ENCODE measurements around the gene OSTF1.

DNA sequence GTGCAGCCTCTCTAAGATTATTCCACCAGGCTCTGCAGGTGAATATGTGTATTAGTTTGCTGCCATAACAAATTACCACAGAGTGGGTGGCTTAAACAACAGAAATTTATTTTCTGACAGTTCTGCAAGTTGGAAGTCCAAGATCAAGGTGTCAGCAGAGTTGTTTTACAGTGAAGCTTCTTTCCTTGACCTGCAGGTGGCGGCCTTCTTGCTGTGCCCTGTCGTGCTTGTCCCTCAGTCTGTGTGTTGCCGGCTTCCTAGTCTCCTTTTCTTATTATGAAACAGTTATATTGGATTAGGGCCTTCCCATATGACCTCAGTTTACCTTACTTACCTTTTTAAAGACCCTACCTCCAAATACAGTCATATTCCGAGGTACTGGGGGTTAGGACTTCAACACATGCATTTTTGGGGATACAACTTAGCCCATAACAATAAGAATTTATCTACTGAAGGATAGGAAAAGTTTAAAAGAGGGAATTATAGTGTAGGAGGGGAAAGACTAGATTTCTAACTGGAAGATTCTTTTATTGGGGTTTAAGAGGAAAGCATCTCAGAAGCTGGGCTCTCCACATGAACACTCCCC lies 97.4 kb downstream of the OSTF1 start:
- TF ChIP-seq POLR2A (IDR thresholded peaks at IDR 0.05; ENCODE audit: low read length) (no peak), GATA1 (IDR thresholded peaks at IDR 0.05; ENCODE audit: low read depth, low read length) (no peak)

Data from erythroblast (primary cell).